Measurements from ENCODE around the gene CDH24.

The CDH24 gene

DNA sequence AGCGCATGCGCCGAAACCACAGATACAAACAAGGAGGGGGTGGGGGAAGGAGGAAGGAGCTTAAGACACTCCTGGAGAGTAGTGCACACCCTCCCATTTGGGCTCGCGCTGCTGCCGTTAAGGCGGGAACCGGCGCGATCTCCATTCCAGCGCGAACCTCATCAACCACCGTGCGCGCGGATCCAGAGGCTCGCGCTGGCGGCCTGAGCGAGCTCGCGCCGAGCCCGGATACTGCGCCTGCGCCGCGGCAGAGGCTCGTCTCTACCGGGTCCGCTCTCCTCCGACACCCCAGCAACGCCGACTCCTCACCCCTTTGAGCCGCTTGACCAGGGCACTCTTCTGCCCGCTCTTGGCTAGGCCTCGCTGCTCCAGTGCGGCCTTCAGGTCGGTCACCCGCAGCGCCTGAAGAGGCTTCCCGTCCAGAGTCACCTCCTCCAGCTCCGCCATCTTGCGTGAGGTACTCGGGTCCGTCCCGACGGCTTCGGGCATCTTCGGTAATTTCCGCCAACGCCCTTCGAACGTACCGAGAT is 37.4 kb upstream of the CDH24 start, which contains the start of gene ACIN1:
TSS of gene ACIN1 (minus strand) at position 471 of the 530 bp plus-strand sequence. CDS start at position 447, 24 bp downstream.
- Mint-ChIP-seq H3K4me1 (peaks cover 44% of the 10 kb centered on the region), H3K9me3 (no peaks in the 10 kb centered on the region), H3K27me3 (no peaks in the 10 kb centered on the region), H3K36me3 (ENCODE audit: low read depth) (peaks cover 47% of the 10 kb centered on the region), H3K4me3 (no peak within 1 kb of the TSS), H3K27ac (no peak within 1 kb of the TSS)
- ATAC-seq (peak; percentile 44), DNase-seq (peak; percentile 100)

DNA sequence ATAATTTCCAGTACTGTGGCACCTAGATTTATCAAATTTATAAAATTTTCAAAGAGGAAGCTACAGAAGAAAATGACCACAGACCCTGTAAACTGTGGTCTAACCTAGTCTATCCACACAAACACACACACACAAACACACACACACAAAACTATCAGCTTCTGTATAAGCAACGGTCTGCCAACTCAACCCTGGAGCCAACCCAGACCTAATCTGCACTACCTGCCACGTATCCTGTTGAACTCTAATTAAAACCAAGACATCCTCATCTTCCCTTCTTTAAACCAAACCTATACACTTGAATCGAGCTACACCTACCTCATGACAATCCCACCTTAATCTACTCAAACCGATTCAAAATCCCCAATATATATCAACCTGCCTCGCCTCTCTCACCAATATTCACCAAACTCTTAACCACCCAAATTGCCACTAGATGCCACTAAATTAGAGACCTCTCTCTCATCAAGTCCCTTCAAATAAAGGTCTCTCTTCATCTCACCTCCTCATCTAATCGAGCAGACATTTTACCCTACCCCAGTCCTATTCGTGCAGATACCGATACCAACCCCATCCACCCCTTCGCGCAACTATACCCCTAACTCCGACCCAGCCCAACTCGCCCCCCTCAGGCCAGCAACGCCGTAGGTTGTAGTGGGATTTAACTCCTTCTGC is 36.8 kb upstream of the CDH24 start:
- peaks cover 51% of the 10 kb centered on the region for H3K36me3 Mint-ChIP-seq (ENCODE audit: low read depth)
- ATAC-seq (no peak), DNase-seq (peak; percentile 78)
- H3K27ac Mint-ChIP-seq, result no peak overlapping the region
- no peaks in the 10 kb centered on the region for H3K27me3 Mint-ChIP-seq
- no peak overlapping the region for H3K4me3 Mint-ChIP-seq
- H3K9me3 Mint-ChIP-seq, result no peaks in the 10 kb centered on the region
- peaks cover 47% of the 10 kb centered on the region for H3K4me1 Mint-ChIP-seq

DNA sequence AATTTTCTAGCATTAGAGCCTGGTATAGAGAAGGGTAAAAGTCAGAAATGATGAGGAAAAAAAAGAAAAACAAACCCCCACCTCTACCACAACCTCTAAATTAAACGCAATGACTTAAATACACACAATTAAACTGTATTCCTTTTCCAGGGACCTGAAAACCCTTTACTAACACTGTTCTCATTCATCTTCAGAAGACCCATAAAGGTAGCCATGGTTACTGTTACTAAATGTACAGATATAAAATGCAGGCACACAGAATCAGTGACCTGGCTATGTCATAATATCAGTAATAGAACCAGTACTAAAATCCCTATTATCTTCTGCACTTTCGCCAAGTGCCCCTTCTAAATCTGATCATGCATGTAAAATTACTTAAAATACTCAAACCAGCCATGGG is 36.2 kb upstream of the CDH24 start:
- Mint-ChIP-seq H3K4me3 (no peak overlapping the region), H3K9me3 (no peaks in the 10 kb centered on the region), H3K27ac (peak overlapping the region; percentile 53), H3K4me1 (peaks cover 46% of the 10 kb centered on the region), H3K36me3 (ENCODE audit: low read depth) (peaks cover 50% of the 10 kb centered on the region), H3K27me3 (no peaks in the 10 kb centered on the region)
- ATAC-seq (no peak), DNase-seq (no peak)

DNA sequence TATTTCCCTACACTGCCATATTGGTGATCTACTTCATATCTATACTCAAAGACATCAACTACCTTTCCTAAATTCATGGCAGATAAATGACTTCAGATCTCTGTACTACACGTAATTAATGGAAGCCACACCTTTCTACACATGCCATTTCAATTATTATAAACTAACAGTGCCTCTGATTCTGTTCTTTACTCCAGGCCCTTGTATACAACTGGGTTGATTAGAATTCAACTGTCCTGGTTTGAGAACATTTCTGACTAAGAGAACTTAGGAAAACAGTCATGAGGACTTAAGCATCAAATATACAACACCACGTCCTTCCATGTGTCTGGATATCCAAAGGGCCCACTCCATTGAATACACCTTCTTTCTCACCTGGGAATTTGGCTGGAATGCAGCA is 35.8 kb upstream of the CDH24 start:
- DNase-seq (no peak), ATAC-seq (no peak)
- Mint-ChIP-seq H3K4me3 (no peak overlapping the region), H3K4me1 (peaks cover 48% of the 10 kb centered on the region), H3K27ac (peak overlapping the region; percentile 53), H3K27me3 (no peaks in the 10 kb centered on the region), H3K36me3 (ENCODE audit: low read depth) (peaks cover 46% of the 10 kb centered on the region), H3K9me3 (no peaks in the 10 kb centered on the region)

DNA sequence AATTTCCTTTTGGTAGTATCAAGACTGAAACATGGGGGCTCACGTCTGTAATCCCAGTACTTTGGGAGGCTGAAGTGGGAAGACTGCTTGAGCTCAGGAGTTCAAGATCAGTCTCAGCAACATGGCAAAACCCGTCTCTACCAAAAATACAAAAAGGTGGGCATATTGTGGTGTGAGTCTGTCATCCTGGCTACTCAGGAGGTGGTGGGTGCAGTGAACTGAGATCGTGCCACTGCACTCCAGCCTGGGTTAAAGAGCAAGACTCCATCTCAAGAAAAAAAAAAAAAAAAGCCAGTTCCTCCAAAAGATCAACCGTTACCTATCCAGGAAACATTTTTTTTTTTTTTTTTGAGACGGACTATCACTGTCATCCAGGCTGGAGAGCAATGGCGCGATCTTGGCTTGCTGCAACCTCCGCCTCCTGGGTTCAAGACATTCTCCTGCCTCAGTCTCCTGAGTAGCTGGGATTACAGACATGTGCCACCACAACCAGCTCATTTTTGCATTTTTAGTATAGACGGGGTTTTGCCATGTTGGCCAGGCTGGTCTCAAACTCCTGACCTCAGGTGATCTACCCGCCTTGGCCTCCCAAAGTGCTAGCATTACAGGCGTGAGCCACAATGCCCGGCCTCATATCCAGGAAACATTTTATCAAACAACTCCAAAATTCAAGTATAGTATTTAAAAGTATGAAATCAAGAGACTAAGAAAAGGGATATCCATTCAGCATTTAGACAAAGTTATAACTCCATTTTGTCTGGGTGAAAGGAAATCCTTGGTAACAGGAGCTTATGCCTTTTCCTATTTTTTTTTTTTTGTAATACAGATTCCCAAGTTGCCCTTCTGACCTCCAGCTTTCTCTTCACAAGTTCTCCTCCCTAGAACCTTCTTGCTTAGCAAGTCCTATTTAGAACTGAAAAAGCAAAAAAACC is 34.2 kb upstream of the CDH24 start:
- no peaks in the 10 kb centered on the region for H3K27me3 Mint-ChIP-seq
- H3K4me1 Mint-ChIP-seq, result peaks cover 45% of the 10 kb centered on the region
- H3K9me3 Mint-ChIP-seq, result no peaks in the 10 kb centered on the region
- DNase-seq, result no peak
- no peak for ATAC-seq
- peak overlapping the region; percentile 50 for H3K27ac Mint-ChIP-seq
- peaks cover 45% of the 10 kb centered on the region for H3K36me3 Mint-ChIP-seq (ENCODE audit: low read depth)
- H3K4me3 Mint-ChIP-seq, result no peak overlapping the region

DNA sequence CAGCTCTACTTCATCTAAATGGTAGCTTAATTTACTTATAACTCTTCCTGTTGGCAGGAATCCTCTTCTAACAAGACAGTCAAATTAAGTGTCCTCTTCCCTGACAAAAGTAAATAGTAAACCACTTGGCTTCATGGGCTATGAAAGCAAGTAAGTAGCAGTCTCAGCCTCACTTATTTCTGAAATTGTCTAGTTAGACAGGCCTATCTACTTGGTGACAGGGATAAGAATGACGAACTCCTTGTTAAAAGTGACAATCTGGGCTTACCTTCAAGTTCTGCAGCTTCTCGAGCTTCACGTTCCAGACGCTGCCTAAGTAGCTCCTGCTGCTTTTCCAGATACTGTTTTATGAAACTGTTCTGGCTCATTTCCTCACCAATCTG is 32.9 kb upstream of the CDH24 start:
- Mint-ChIP-seq H3K36me3 (ENCODE audit: low read depth) (peaks cover 55% of the 10 kb centered on the region), H3K27ac (no peak overlapping the region), H3K27me3 (no peaks in the 10 kb centered on the region), H3K4me1 (peaks cover 56% of the 10 kb centered on the region), H3K4me3 (no peak overlapping the region), H3K9me3 (no peaks in the 10 kb centered on the region)
- DNase-seq (no peak), ATAC-seq (no peak)

DNA sequence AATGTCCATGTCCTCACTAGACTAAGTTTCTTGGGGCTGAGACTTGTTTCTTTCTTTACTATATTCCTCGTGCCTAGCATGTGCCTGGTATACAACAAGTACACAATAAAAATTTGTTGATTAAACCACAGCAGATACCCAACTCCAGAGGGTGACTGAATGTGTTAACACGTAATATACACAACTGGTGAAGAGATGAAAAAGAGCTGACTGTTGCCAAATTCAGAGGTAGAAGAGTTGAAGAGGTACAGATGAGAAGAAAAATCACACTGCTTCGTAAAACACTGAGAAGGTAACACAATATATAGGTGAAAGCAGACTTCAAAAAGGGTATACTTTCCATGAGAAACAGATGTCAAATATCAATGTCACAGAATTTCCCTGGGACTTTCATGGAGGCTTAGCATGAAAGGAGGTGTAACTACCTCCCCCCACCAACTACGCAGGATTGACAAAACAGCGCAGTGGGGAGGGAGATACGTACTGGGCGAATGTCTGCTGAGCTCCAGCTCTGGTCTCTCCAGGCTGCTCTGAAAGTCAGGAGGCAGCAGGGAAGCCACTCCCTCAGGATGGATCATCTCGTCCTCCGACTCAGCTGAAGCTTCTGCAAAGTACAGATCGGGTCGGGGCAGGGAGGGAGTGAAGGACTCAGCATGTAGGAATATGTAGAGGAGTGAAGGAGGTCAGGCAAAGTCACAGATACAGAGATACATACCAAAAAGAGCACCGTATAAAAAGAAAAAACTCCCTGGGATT is 32.4 kb upstream of the CDH24 start:
- Mint-ChIP-seq H3K9me3 (no peaks in the 10 kb centered on the region), H3K27me3 (no peaks in the 10 kb centered on the region), H3K4me3 (no peak overlapping the region), H3K4me1 (peaks cover 61% of the 10 kb centered on the region), H3K27ac (no peak overlapping the region), H3K36me3 (ENCODE audit: low read depth) (peaks cover 58% of the 10 kb centered on the region)
- ATAC-seq (no peak), DNase-seq (no peak)

DNA sequence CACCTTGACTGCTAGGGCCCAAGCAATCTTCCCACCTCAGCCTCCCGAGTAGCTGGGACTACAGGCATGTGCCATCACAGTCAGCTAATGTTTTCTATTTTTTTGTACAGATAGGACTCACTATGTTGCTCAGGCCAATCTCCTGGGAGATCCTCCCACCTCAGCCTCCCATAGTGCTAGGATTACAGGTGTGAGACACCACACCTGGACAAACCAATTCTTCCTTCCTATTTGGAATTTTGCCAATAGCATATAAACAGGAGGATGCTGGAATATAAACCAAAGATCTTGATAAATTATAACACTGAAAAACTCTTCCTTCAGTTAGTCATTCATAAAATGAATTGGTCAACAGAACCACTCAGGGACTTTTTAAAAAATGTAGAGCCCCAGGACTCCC is 29.2 kb upstream of the CDH24 start:
- DNase-seq, result no peak
- no peaks in the 10 kb centered on the region for H3K9me3 Mint-ChIP-seq
- ATAC-seq, result no peak
- H3K27me3 Mint-ChIP-seq, result no peaks in the 10 kb centered on the region
- H3K27ac Mint-ChIP-seq, result peak overlapping the region; percentile 9
- H3K36me3 Mint-ChIP-seq (ENCODE audit: low read depth), result peaks cover 47% of the 10 kb centered on the region
- H3K4me3 Mint-ChIP-seq, result no peak overlapping the region
- H3K4me1 Mint-ChIP-seq, result peaks cover 42% of the 10 kb centered on the region

DNA sequence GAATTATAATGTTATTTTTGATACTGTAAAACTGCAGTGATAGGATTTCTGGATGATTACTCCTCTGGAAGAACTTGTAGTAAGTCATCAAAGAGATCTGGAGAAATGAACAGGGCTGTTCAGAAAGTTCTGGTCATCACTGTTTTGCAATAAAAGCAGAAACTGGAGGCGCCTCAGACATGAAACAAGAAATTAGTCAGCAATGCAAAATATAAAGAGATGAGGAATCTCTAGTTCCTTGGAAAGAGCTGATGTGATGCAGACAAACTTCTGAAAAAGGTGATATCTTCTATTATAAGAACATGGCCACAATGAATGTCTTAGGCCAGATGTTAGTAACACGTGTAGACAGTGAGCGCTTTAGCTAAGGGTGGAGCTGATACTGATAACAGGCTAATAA is 28.1 kb upstream of the CDH24 start:
- H3K9me3 Mint-ChIP-seq, result no peaks in the 10 kb centered on the region
- peak; percentile 61 for ATAC-seq
- peaks cover 53% of the 10 kb centered on the region for H3K36me3 Mint-ChIP-seq (ENCODE audit: low read depth)
- H3K4me3 Mint-ChIP-seq, result no peak overlapping the region
- H3K27me3 Mint-ChIP-seq, result no peaks in the 10 kb centered on the region
- DNase-seq, result no peak
- peak overlapping the region; percentile 17 for H3K27ac Mint-ChIP-seq
- H3K4me1 Mint-ChIP-seq, result peaks cover 40% of the 10 kb centered on the region

DNA sequence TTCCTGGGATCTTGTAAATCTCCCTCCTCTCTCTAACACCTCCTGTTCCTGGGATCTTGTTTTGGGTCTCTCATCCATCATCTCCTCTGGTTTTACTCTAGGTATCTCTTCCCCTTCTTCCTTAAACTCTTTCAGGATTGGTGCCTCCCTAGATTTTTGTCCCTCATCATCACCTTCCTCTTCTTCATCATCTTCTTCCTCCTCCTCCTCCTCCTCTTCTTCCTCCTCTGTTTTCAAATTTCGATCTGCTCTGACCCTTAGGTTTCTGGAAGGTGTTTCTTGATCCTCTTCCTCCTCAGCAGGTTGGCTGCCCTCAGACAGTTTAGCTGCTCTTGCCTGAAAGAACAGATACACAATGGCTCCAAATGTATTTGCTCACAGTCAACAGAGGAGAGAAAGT is 23.2 kb upstream of the CDH24 start:
- ATAC-seq (no peak), DNase-seq (no peak)
- Mint-ChIP-seq H3K36me3 (ENCODE audit: low read depth) (peaks cover 54% of the 10 kb centered on the region), H3K9me3 (no peaks in the 10 kb centered on the region), H3K4me1 (peaks cover 13% of the 10 kb centered on the region), H3K4me3 (no peak overlapping the region), H3K27ac (peak overlapping the region; percentile 8), H3K27me3 (no peaks in the 10 kb centered on the region)

DNA sequence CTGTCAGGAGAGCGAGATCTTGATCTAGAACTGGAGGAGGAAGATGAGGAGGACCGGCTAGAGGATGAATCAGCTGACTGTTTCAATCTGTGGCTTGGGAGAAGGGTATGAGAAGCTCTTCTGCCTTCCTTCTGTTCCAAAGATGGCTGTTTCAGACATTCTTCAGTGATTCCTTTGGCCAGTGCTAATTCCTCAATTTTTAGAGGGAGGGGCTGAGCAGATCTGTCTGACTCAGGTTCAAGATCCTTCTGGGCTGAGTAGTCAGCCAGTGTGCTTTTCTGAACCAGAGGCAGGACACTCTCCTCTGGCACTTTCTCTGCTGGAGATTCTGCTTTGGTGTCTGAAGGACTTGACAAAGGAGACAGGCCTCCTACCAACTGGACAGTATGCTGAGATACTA is 22.4 kb upstream of the CDH24 start:
- DNase-seq (no peak), ATAC-seq (no peak)
- Mint-ChIP-seq H3K27me3 (no peaks in the 10 kb centered on the region), H3K27ac (peak overlapping the region; percentile 8), H3K9me3 (no peaks in the 10 kb centered on the region), H3K4me3 (no peak overlapping the region), H3K36me3 (ENCODE audit: low read depth) (peaks cover 54% of the 10 kb centered on the region), H3K4me1 (peaks cover 6% of the 10 kb centered on the region)

DNA sequence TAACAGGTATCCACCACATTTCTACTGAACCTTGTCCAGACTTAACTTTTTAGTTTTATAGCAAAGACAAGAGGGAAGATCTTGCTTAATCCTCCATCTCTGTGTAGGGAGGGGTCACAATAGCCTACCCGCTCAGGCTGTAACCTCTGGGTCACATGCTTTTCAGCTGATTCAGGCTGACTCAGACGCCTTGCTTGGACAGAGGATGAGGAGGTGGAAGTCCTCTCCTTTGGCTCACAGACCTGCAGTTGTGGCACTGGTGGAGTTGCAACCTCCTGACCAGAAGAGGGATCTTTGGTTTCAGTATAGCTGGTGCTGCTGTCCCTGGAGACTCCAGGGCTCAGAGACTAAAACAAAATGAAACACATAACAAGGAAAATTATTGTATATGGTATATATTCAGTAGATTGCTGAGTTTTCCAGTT is 21.4 kb upstream of the CDH24 start:
- Mint-ChIP-seq H3K27ac (no peak overlapping the region), H3K4me1 (peaks cover 3% of the 10 kb centered on the region), H3K36me3 (ENCODE audit: low read depth) (peaks cover 57% of the 10 kb centered on the region), H3K4me3 (no peak overlapping the region), H3K27me3 (no peaks in the 10 kb centered on the region), H3K9me3 (no peaks in the 10 kb centered on the region)
- ATAC-seq, result peak; percentile 43
- no peak for DNase-seq

DNA sequence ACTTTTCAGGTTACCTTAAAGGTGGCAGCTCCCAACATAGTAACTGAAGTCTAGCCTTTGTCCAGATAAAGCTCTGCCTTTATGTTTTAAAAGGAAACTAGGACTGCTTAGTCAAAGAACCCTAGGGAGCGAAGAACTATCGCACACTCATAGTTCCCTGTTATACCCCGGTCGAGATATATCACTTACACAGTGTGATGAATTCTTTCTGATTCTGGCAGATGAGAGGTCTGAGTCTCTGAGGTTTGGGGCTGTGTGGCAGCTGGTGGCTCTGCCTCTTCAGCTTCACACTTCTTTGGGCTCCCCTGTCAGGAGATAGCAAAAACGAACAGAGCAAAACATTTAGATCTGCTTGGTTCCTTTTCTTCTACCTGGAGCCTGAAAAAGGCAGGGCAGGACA is 20.6 kb upstream of the CDH24 start:
- Mint-ChIP-seq H3K4me3 (no peak overlapping the region), H3K27me3 (no peaks in the 10 kb centered on the region), H3K4me1 (peaks cover 3% of the 10 kb centered on the region), H3K36me3 (ENCODE audit: low read depth) (peaks cover 57% of the 10 kb centered on the region), H3K27ac (peak overlapping the region; percentile 8), H3K9me3 (no peaks in the 10 kb centered on the region)
- DNase-seq (no peak), ATAC-seq (no peak)

DNA sequence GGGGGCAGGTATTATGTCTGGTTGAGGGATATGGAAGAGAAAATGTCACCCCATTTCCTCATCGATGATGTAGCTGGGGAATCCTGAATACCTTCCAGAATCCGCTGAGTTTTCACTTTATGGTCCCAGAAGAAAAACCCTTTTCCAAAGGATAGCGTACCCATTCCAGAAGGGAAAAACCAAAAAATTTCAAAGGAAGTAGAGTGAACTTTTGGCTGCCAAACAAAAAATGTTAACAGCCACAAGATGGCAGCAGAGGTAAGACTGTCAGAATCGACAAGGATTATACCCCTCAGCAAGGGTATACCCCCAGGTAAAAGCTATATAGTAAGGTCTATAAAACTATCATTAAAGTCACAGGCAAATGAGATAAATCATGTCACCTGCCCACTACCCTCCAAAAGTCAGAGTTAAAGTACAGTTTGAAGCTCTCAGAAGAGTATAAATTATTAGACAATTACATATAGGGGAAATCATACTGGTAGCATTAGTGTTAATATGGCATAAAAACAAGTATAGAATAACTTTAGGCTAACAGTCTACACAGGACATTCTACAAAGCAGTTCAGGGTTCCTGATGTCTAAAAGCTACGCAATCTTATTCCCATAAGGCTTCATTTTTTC is 19.6 kb upstream of the CDH24 start:
- H3K36me3 Mint-ChIP-seq (ENCODE audit: low read depth), result peaks cover 62% of the 10 kb centered on the region

More for the DNA sequence above, 19.6 kb upstream of the CDH24 start:
- DNase-seq (peak; percentile 28), ATAC-seq (no peak)
- no peak overlapping the region for H3K27ac Mint-ChIP-seq
- H3K4me1 Mint-ChIP-seq, result peaks cover 8% of the 10 kb centered on the region
- no peak overlapping the region for H3K4me3 Mint-ChIP-seq
- H3K9me3 Mint-ChIP-seq, result no peaks in the 10 kb centered on the region
- H3K27me3 Mint-ChIP-seq, result no peaks in the 10 kb centered on the region
